Glutamatergic neuron (in vitro differentiated cells): ENCODE measurements around the gene DCAF4L1. TPM values are rescaled to one million over a fixed set of nuclear protein-coding genes. Genes with fewer than 3 reads are reported as not detected.

Experiments
- DNase-seq: peaks from one replicate; pipeline ENCODE4 v3.0.0; 2022
- H3K27ac Mint-ChIP-seq: one replicate; pipeline ENCODE4 v1.8.0; 2020; ENCODE audit warnings: mild to moderate bottlenecking, mixed read lengths, inconsistent platforms; ENCODE audit not compliant: unreplicated experiment
- H3K27me3 Mint-ChIP-seq: one replicate; pipeline ENCODE4 v1.8.0; 2020; ENCODE audit warnings: mild to moderate bottlenecking, moderate library complexity, mixed read lengths, inconsistent platforms; ENCODE audit not compliant: unreplicated experiment
- H3K36me3 Mint-ChIP-seq: one replicate; pipeline ENCODE4 v1.8.0; 2020; ENCODE audit warnings: mild to moderate bottlenecking, mixed read lengths, inconsistent platforms; ENCODE audit not compliant: unreplicated experiment
- H3K4me1 Mint-ChIP-seq: one replicate; pipeline ENCODE4 v1.8.0; 2020; ENCODE audit warnings: mild to moderate bottlenecking, low read depth, mixed read lengths, inconsistent platforms; ENCODE audit not compliant: unreplicated experiment
- H3K4me3 Mint-ChIP-seq: one replicate; pipeline ENCODE4 v1.8.0; 2020; ENCODE audit warnings: mild to moderate bottlenecking, mixed read lengths, inconsistent platforms; ENCODE audit not compliant: unreplicated experiment
- H3K9me3 Mint-ChIP-seq: one replicate; pipeline ENCODE4 v1.8.0; 2020; ENCODE audit warnings: mild to moderate bottlenecking, moderate library complexity, mixed read lengths, inconsistent platforms; ENCODE audit not compliant: unreplicated experiment
- CTCF ChIP-seq: fragments of 200-600 bp; sonication (generic); IDR thresholded peaks from one replicate; pipeline ENCODE4 v1.5.0; 2021; ENCODE audit not compliant: partially characterized antibody, unreplicated experiment
- total RNA-seq: library from RNA; stranded (reverse); fragmentation: NEBNext Ultra II Directional; extraction: Animal tissue kit (Norgen Biotek cat#: 25700); gene quantifications from one replicate; pipeline ENCODE4 v1.2.1, GENCODE V29; 2021; ENCODE audit not compliant: unreplicated experiment

The DCAF4L1 gene
- total RNA-seq, 1 donor from 2014 or later: 0.17 TPM

GRCh38 chr4:41999321-41999720, 17.8 kb downstream of the DCAF4L1 start:
- Mint-ChIP-seq H3K36me3 (no peaks in the 10 kb centered on the region), H3K27me3 (no peaks in the 10 kb centered on the region), H3K27ac (no peak overlapping the region), H3K4me1 (no peaks in the 10 kb centered on the region), H3K9me3 (no peaks in the 10 kb centered on the region), H3K4me3 (no peak overlapping the region)
- TF ChIP-seq CTCF: no peak
- DNase-seq: no peak

GRCh38 chr4:42008011-42008786, 26.6 kb downstream of the DCAF4L1 start:
- Mint-ChIP-seq H3K4me3 (no peak overlapping the region), H3K9me3 (no peaks in the 10 kb centered on the region), H3K27me3 (no peaks in the 10 kb centered on the region), H3K27ac (no peak overlapping the region), H3K4me1 (no peaks in the 10 kb centered on the region), H3K36me3 (peaks cover 3% of the 10 kb centered on the region)
- TF ChIP-seq CTCF: no peak
- DNase-seq: no peak

- Mint-ChIP-seq H3K27me3 (no peaks in the 10 kb centered on the region), H3K4me3 (no peak overlapping the region), H3K27ac (no peak overlapping the region), H3K36me3 (no peaks in the 10 kb centered on the region), H3K9me3 (no peaks in the 10 kb centered on the region), H3K4me1 (no peaks in the 10 kb centered on the region)
- no peak for DNase-seq
- TF ChIP-seq CTCF: no peak
Observed at GRCh38 chr4:42015438-42015837, 33.9 kb downstream of the DCAF4L1 start.

- TF ChIP-seq CTCF: no peak
- no peak overlapping the region for H3K27ac Mint-ChIP-seq
- H3K4me1 Mint-ChIP-seq: no peaks in the 10 kb centered on the region
- no peaks in the 10 kb centered on the region for H3K27me3 Mint-ChIP-seq
- no peak for DNase-seq
- H3K36me3 Mint-ChIP-seq: peaks cover under 1% of the 10 kb centered on the region
- no peak overlapping the region for H3K4me3 Mint-ChIP-seq
- H3K9me3 Mint-ChIP-seq: no peaks in the 10 kb centered on the region
Observed at GRCh38 chr4:42018451-42018850, 36.9 kb downstream of the DCAF4L1 start.

Other genes starting within 250 kb of the DCAF4L1 start
- gene PHOX2B, start 233.0 kb upstream of the DCAF4L1 start, total RNA-seq: 101 TPM
- 88.8 TPM for gene TMEM33, start 46.3 kb upstream of the DCAF4L1 start, total RNA-seq
- 70.2 TPM for gene SLC30A9, start 8.8 kb downstream of the DCAF4L1 start, total RNA-seq
- gene BEND4, start 170.9 kb downstream of the DCAF4L1 start, total RNA-seq: 2.1 TPM